ENCODE measurements around the gene STK38L. TPM values are rescaled to one million over a fixed set of nuclear protein-coding genes. Genes with fewer than 3 reads are reported as not detected.

Gene STK38L
- polyA plus RNA-seq, 1 of the 3 experiments (the other 2 are of a cell fraction): 4.7 TPM

- Histone ChIP-seq H3K27me3 (ENCODE audit: insufficient read depth) (no peaks in the 10 kb centered on the region), H3K4me1 (ENCODE audit: control insufficient read depth in 1 of 2, insufficient read depth in 2 of 2, low read depth in 1 of 2, low read length in 1 of 2) (peaks cover 0 to 22% of the 10 kb centered on the region in 2 experiments; a peak in 3 of 4 replicates), H3K9me2 (no peaks in the 10 kb centered on the region), H2AFZ (ENCODE audit: low read depth) (no peak overlapping the region), H3F3A (replicated peaks; ENCODE audit: insufficient read depth) (peaks cover 7% of the 10 kb centered on the region), H3K79me2 (ENCODE audit: insufficient read depth) (peaks cover 49% of the 10 kb centered on the region), H3K9ac (no peak overlapping the region), H3K27ac (ENCODE audit: low read depth in 2 of 2, low read length in 1 of 2) (no peak overlapping the region), H3K36me3 (replicated peaks in 1 of 2; ENCODE audit: control insufficient read depth in 1 of 2, insufficient read depth in 2 of 2, low read length in 1 of 2) (peaks cover 0 to 23% of the 10 kb centered on the region in 2 experiments), H4K20me1 (ENCODE audit: insufficient read depth) (no peaks in the 10 kb centered on the region), H3K4me3 (ENCODE audit: low read depth in 2 of 2, low read length in 1 of 2) (no peak overlapping the region), H3K9me3 (no peaks in the 10 kb centered on the region), H3K4me2 (no peak overlapping the region)
- ChIA-PET CTCF (no interaction called here), POLR2A (no interaction called here)
- 72% methylated on average over 3 of the region's 3 CpGs for WGBS (ENCODE audit: low lambda C conversion rate)
- TF ChIP-seq PBX3 (IDR thresholded peaks at IDR 0.05) (no peak), MEF2A (IDR thresholded peaks at IDR 0.05; ENCODE audit: borderline replicate concordance, low read depth) (no peak), SIN3A (IDR thresholded peaks at IDR 0.05; ENCODE audit: borderline replicate concordance, low read depth, low read length) (no peak), USF2 (IDR thresholded peaks at IDR 0.05; ENCODE audit: borderline replicate concordance, low read depth, low read length) (no peak)
- no peak for DNase-seq
These were observed 17.8 kb downstream of the STK38L start for GRCh38 chr12:27261866-27262265.

- WGBS (ENCODE audit: low lambda C conversion rate): 98% methylated on average over 4 of the region's 4 CpGs
- no peak overlapping the region for H3K4me2 ChIP-seq
- POLR2A ChIA-PET: no interaction called here
- CTCF ChIA-PET: interaction anchor here (1.2 to 2.5 kb wide), 3 partner anchors 15 to 437 kb away, joined by 3 to 10 read pairs (median 4); no protein-coding TSS in a partner anchor
- H3K9me3 ChIP-seq: no peaks in the 10 kb centered on the region
- H3K4me3 ChIP-seq (ENCODE audit: low read depth in 2 of 2, low read length in 1 of 2): no peak overlapping the region
- H3K9me2 ChIP-seq: no peaks in the 10 kb centered on the region
- H3K4me1 ChIP-seq (ENCODE audit: control insufficient read depth in 1 of 2, insufficient read depth in 2 of 2, low read depth in 1 of 2, low read length in 1 of 2): 0 out of 4 replicates have a peak, but pooled peaks cover 0 to 2% of the 10 kb centered on the region in 2 experiments
- H3F3A ChIP-seq (replicated peaks; ENCODE audit: insufficient read depth): no peaks in the 10 kb centered on the region
- no peak overlapping the region for H2AFZ ChIP-seq (ENCODE audit: low read depth)
- H3K27ac ChIP-seq (ENCODE audit: low read depth in 2 of 2, low read length in 1 of 2): no peak overlapping the region
- no peaks in the 10 kb centered on the region for H3K27me3 ChIP-seq (ENCODE audit: insufficient read depth)
- peaks cover 68% of the 10 kb centered on the region for H3K79me2 ChIP-seq (ENCODE audit: insufficient read depth)
- no peak for DNase-seq
- no peaks in the 10 kb centered on the region for H4K20me1 ChIP-seq (ENCODE audit: insufficient read depth)
- H3K36me3 ChIP-seq (replicated peaks in 1 of 2; ENCODE audit: control insufficient read depth in 1 of 2, insufficient read depth in 2 of 2, low read length in 1 of 2): peaks cover 0 to under 1% of the 10 kb centered on the region in 2 experiments
- no peak overlapping the region for H3K9ac ChIP-seq
- TF ChIP-seq USF2 (IDR thresholded peaks at IDR 0.05; ENCODE audit: borderline replicate concordance, low read depth, low read length): no peak
- TF ChIP-seq SIN3A (IDR thresholded peaks at IDR 0.05; ENCODE audit: borderline replicate concordance, low read depth, low read length): no peak
- no peak for TF ChIP-seq GABPA (IDR thresholded peaks at IDR 0.05; ENCODE audit: low read depth)
- no peak for TF ChIP-seq NFIC (IDR thresholded peaks at IDR 0.05; ENCODE audit: borderline replicate concordance)
- TF ChIP-seq REST (IDR thresholded peaks at IDR 0.05; ENCODE audit: low read depth, low read length): no peak
- TF ChIP-seq CTCF (IDR thresholded peaks at IDR 0.05): no peak
- no peak for TF ChIP-seq YY1 (IDR thresholded peaks at IDR 0.05; ENCODE audit: low read depth)
- no peak for TF ChIP-seq RCOR1 (IDR thresholded peaks at IDR 0.05; ENCODE audit: low read length)
- TF ChIP-seq CHD2 (IDR thresholded peaks at IDR 0.05; ENCODE audit: low read length, partially characterized antibody): no peak
- no peak for TF ChIP-seq FOXM1 (IDR thresholded peaks at IDR 0.05; ENCODE audit: low read depth)
- no peak for TF ChIP-seq ELF1 (IDR thresholded peaks at IDR 0.05)
- no peak for TF ChIP-seq RXRA (IDR thresholded peaks at IDR 0.05; ENCODE audit: borderline replicate concordance, low read depth)
- no peak for TF ChIP-seq RAD21 (IDR thresholded peaks at IDR 0.05; ENCODE audit: low read length)
- no peak for TF ChIP-seq FOXJ3 (CRISPR knock-in tag; IDR thresholded peaks at IDR 0.05)
- no peak for TF ChIP-seq ZBTB33 (IDR thresholded peaks at IDR 0.05; ENCODE audit: borderline replicate concordance, low read depth)
These were observed 26.1 kb downstream of the STK38L start for GRCh38 chr12:27270148-27270547.
